ENCODE results near the gene STX8. TPM values are rescaled to one million over a fixed set of nuclear protein-coding genes. Genes with fewer than 3 reads are reported as not detected.

The STX8 gene
- total RNA-seq, 4 donors from 2014 or later, result 69.7 to 129 (median 89.6) TPM

DNA sequence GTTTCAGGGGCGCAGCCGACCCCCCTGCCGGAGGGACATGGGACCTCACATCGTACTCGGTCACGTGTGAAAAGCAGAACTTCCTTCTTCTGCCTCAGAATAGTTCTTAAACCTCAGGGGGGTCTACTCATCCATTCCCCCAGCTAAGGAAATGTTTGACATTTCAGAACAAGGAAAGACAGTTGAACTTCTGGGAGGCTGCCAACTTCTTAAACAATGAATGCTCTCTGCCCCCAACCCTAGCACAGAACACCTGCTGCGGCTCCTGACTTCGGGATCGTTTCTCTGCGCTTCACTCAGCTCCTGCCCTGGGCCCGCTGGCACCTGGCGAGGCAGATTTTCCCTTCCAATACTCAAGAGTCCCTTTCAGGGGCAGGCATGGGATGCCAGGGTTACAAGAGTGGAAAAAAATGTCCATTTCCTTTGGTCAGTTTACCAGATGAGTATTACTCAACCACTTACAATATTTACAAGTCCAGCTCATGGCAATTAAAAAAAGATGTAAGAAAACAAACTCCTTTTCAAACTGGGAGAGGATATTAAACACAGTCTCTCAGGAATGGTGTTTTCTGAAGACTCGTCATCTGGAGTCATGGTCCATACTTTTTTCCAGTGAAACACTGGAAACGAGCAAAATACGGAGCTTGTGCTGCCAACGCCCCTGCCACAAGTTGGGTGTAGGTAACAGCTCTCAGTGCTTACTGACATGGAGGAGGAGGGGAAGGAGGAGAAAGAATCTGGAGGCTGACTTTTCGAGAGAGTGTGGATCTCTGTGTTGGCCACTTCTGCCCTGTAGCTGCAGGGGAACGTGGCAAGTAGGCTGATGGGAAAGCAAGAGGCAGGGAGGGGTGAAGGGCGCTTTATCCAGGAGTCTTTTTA is 318.6 kb downstream of the STX8 start:
- TF ChIP-seq, protein P1, sequence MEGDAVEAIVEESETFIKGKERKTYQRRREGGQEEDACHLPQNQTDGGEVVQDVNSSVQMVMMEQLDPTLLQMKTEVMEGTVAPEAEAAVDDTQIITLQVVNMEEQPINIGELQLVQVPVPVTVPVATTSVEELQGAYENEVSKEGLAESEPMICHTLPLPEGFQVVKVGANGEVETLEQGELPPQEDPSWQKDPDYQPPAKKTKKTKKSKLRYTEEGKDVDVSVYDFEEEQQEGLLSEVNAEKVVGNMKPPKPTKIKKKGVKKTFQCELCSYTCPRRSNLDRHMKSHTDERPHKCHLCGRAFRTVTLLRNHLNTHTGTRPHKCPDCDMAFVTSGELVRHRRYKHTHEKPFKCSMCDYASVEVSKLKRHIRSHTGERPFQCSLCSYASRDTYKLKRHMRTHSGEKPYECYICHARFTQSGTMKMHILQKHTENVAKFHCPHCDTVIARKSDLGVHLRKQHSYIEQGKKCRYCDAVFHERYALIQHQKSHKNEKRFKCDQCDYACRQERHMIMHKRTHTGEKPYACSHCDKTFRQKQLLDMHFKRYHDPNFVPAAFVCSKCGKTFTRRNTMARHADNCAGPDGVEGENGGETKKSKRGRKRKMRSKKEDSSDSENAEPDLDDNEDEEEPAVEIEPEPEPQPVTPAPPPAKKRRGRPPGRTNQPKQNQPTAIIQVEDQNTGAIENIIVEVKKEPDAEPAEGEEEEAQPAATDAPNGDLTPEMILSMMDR (IDR thresholded peaks at IDR 0.05; ENCODE audit: low read depth), result no peak

DNA sequence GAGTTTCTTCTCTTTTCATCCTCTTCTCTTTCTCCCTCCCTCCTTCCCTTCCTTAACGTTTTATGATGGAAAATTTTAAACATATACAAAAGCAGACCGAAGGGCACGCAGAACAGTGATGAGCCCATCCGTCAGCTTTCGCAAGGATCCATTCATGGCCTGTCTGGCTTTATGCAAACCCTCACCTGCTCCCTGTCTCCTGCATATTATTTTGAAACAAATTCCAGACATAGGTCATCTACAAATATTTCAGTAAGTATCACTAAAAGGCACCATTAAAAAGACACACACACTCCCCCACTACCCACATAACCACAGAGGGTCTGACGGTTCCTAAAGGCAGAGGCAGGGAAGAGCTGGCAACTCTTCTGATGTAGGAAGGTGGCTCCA is 319.3 kb downstream of the STX8 start:
- TF ChIP-seq, protein P1 (IDR thresholded peaks at IDR 0.05; ENCODE audit: low read depth), result no peak

DNA sequence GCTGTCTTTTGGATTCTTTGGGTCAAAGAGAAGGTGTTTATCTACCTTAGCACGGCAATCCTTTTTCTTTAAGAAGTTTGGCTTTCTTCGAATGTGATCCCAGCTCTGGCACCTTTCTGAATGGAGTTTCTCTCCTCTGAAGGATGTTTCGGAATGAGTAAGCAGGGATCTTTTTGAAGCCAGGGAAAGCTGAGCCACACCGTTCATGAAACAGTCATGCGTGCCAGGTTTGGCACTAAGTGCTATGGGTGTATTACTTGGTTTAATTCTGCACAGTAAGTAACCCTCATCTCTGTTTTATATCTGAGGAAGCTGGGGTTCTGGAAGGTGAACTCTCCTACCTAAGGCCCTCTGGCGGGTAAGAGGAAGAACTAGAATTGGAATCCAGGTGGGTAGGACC is 319.8 kb downstream of the STX8 start:
- TF ChIP-seq, protein P1 (IDR thresholded peaks at IDR 0.05; ENCODE audit: low read depth), result no peak

DNA sequence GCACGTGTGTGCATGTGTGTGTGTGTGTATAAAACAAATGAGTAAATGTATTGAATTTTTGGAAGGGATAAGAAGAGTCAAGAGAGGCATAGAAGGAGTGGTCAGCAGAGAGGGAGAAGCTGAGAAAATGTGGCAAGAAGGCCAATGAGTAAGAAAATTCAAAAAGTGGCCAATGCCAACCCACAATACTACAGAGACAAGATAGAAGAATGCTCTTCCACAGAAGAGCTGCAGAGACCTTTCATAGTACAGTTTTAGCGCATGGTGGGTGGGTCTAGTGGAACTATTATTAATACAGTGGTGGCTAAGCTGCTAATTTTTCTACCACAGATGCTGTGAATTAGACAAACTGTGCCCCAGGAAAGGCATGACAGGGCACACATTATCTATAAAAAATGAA is 320.8 kb downstream of the STX8 start:
- TF ChIP-seq, protein P1 (IDR thresholded peaks at IDR 0.05; ENCODE audit: low read depth), result no peak

DNA sequence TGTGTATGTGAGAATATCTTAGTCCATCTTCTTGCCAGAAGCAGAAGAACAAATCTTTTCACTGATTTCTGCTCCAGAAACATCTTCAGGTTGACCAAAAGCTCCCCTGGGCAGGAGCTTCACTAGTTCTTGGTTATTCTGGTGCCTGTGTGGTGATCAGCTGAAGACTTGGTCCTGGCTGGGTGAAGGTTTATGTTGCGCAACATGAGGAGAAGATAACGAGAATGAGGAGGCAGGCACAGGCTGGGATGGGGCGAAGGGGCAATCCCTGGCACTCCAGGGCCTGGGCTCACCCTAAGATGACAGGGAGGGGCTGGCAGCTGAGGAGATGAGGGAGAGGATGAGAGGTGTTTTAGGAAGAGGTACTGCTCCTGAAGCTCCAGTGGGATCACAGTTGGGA is 322.3 kb downstream of the STX8 start:
- TF ChIP-seq, protein P1 (IDR thresholded peaks at IDR 0.05; ENCODE audit: low read depth), result no peak

DNA sequence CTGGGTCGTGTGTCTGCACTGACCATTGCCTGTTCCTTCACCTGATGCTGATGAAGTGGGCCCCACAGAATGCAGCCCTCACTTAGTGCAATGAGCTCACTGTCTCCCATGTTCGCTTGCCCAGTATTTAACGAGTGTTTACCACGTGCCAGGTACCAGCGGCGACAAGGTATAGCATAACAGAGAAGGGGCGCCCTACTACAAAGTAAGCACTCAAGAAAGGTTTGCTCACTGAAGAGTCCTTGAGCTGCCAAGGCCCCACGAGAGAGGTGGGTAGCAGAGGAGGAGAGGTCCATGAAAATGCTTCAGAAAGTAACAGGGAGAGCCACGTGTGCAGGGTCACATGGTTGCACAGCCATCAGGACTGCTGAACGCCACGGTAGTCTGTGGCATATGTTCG is 324.3 kb downstream of the STX8 start:
- TF ChIP-seq, protein P1 (IDR thresholded peaks at IDR 0.05; ENCODE audit: low read depth), result no peak

DNA sequence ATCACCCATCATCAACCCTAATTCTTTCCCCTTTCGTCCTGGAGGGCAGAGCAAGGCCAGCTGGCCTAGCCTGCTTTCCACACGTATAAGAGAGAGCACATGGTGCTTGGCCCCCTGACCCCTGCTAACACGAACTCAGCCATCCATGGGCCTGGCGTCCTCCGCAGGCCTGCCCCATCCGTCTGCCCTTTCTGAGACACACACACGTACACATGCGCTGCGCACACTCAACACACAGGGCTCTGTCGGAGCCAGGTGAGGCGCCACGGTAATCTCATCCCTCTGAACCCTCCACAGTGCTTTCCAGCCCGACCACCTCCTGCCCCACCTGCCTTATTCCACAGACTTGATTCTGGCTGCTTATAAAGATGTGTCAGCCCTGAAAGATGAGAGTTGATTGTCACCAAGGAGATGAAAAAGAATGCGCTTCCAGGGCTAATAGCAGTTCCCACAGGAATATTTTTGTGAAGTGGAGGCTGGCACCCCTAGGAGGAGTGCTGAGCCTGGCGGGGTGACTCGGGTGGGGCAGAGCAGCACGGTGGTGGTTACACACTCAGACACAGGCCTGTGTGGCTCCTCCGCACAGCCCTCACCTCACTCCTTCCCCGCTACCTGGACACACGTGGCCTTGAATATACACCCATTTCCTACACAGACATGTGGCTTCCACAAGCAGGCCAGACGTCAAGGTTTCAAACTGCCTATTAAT is 326.2 kb downstream of the STX8 start:
- TF ChIP-seq, protein P1 (IDR thresholded peaks at IDR 0.05; ENCODE audit: low read depth), result no peak

Data from subcutaneous adipose tissue (tissue), 4 donors.